DMS53 (cell line): ENCODE results near the gene TRIM8.

Experiments
- DNase-seq: peaks from one replicate; lab custom pipeline; 2025; lab: John Stamatoyannopoulos, UW

Gene TRIM8

DNA sequence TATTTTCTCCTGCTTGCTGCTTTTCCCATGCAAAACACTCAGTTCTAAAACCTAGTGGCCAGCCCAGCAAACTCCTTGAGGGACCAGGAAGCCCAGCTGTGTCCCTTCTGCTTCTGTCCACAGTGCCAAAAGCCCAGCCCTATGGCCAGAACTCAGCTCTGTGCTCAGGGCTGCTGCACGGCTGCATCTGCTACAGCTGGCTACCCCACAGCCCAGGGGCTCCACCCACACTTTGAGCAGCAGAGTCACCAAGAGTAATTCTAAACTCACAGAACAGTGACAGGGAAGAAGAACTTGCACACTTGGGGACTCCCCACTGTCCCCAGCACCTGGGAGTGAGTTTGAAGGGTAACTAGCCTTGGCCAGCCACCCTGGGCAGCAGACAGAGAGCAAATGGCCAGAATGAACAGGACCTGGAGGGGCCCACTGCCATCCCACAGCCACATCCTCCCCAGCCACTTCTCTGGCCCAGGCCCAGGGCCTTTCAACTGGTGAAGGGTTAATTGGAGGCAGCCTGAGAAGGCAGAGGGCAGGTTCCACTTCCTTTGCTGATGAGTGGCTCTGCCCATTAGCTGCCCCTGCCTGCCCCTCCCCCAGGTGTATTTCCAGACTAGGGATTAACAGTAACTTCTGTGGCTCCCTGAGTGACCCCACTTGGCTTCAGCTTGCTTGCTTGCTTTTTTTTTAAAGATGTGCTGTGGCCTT lies 28.1 kb upstream of the TRIM8 start:
- DNase-seq: no peak

DNA sequence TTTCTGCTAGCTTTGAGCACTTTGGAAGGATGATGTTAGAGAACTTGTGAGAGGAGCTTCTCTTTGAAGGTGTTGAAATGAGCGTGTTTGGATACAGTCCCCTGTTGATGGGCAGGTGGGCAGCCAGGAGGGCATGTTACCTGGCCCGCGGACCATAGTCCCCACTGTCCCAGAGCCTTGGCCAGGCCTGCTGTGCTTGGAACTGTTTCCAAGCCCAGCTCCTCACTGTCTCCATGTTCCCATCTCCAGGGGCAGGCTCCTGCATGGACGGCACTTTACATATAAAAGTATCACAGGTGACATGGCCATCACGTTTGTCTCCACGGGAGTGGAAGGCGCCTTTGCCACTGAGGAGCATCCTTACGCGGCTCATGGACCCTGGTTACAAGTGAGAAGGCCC lies 27.2 kb upstream of the TRIM8 start:
- DNase-seq: no peak

DNA sequence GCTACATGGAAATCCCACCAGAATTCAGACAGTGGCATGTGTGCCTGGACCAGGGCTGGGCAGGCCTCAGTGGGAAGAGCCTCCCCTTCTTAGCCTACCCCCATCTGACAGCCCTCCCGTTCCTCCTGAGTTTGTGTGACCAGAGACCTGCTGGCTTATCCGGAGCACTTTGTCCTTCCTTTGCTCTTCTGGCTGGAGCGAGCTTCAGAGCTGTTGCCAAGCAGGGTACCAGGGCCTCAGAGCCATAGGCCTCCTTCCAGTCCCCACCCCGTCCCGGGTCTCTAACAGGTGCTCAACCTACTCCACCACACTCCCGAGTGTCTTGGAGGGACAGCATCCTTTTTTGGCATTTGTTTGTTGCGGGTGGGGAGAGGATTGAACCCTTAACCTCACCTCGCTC lies 26.5 kb upstream of the TRIM8 start:
- no peak for DNase-seq

DNA sequence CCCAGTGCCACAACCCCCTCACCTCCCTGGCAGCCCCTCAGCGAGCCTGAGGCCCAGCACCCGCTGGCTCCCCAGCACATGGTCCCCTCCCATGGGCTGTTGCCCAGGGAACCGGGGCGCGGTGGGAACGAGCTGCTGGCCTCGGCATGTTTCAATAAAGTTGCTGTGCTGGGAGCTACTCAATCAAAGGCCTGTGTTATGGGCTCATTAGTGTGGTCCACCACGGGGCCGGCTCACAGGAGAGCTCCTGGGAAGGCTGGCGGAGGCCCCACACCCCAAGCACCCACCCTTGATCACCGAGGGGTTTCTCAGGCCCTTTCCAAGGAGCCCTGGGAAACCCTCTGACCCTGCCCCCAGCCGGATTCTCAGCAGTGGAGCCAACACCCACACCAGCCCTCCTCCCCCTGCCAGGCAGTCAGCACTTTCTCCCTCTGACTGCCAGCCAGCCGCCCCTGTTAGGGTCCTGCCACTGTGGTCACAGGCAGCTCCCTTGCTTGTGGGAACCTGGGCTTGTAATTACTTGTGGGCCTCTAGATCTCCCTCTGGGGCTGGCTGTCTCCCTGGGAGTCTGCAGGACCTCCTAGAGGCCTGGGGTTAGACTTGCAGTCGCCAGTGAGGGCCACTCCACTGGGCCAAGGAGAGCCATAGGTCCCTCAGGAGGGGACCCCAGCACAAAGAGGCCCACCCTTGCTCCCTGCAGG lies 24.8 kb upstream of the TRIM8 start:
- no peak for DNase-seq

DNA sequence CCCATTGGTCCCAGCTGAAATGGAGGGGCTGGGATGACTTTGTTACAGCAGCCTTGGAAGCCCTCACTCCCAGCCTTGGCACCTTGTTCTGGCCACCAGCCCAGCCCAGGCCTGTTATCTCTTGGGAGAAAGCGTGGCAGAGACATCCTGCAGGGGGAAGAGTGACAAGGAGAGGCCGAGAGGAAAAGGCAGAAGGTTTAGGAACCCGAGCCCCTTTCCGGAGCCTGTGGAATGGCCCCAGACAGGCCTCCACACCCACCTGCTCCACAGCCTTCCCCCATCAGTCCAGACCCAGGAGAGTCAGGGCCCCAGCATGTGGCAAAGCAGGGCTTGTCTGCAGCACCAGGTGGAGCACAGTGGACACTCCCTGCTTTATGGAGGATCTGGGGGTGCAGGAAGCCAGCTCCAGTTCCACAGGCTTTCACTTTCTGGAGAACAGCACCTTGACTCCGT lies 24.1 kb upstream of the TRIM8 start:
- no peak for DNase-seq

DNA sequence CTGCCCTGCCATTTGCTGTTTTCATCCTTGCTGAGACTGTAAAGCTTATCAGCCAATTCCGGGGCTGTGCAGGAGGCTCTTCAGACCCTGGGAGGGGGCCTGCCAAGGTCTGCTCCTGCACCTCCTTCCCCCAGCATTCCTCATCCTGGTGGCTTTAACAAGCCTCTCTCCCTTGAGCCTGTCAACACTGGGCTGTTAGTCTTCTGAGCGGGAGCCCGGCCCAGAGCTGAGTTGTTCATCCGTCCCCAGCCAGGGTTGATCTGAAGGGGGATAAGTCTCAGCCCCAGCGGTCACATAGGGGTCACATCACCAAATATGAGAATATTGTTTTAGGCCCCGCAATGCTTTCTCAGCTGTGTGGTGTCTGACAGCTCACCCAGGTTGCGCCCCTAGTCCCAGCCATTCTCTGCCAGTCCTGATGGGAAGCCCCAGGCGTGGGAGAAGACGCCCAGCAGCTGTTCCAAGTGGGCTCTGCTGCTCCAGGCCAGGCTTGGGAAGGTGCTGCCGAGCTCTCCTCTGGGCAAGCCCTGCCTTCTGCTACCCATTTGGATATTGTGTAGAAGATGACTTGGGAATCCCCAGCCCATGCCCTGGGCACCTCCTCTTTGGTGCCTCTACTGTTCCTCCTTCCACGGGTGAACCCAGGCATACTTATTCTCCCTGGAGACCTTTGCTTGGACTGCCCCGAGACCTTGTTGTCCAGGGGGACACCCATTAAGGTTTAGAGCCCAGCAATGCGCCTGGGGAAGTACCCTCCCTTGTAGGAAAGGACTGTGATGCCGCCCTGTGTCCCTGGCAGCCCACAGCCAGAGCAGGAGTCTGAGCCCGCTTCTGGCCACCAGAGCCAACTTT lies 23.5 kb upstream of the TRIM8 start:
- no peak for DNase-seq

DNA sequence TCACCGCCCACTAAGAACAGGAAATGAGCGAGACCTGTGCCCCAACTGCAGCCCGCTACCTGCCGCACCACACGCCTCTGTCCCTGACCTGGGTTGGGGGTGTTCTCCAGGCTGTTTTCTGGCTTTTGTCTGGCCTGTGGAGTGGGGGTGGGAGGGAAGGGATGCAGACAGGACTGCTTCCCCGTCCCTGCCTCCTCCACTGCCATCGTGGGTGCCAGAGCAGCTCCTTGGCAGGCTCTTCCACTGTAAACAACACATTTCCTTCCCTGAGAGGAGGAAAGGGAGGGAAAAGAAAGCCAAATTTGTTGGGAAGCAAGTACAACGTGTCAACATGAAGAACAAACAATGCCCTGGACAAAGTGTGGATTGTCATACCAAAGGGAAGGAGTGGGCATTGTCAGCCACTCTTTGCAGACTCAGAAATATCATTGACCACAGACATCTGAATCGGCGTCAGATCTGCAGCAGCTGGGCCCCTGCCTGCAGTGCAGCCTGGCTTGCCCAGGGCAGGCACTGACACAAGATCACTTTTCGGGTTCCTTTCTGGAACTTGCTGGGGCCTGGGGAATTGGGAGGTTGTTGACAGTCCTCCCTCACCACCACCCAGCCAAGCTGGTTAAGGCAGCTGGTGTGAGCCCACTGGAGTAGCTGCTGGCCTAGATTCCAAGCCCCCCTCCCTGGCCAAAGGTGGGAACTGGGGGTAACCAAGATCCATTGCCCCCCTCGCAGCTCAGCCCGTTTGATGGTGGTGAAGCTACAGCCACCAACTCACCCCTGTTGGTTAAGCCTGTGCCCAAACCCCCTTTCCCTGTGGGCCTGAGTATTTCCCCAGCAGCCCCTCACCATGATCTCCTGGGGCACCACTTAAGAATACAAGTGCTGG lies 22.6 kb upstream of the TRIM8 start:
- DNase-seq: no peak

DNA sequence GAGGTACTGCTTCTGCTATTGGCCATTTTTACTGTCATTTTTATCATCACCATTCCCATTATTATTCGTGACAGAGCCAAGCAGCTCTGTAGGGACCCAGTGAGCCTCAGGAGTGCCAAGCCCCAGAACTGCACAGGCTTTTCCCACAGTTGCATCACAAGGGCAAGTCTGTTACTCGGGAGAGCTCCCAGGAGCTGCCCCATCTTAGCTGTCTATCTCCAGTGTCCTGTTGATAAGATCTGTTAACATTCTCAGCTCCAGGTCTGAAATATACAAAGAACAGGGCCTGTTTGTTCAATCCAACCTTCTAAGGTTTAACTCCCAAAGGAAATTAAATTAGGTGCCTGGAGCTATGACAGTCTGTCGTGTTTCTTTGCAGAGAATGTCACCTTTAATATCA lies 20.2 kb upstream of the TRIM8 start:
- no peak for DNase-seq

DNA sequence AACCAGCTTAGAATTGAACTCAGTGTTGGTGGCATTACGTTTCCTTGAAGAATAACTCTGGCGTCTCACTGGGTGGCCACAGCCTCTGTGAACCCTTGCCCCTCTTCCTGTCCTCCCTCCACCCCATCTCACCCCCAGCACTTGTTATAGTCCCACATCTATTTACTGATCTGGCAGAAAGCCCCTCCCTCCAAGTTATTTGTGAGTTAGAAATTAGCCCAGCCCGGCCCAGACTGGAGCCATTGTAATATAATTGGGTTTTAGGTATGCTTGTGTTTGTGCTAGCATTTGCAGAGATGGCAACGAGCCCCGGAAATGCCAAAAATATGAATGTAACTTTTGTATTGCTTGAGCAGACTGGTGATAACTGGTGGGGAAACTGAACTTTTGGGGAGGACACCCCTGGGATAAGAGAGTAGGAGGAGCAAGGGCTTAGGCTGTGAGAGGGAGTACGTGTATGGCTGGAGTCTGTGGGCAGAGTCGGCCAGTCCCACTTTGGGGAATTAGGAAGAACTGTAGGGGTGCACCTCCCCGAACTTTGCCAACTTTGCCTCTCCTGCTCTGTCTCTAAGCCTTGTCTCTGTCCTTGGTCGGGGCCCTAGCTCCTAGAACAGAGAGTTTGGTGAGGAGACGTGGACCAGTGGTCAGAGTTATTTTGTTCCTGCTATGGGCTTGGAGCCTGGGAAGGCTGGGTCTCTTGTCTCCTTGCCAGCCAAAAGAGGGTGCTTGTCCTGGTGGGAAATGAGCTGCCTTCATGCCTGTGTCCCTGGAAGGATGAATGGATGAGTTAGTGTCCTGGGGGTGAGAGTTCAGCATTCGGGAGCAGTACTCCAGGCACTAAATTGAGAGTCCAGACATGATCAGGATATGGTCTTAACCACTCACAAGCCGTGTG lies 19.3 kb upstream of the TRIM8 start:
- DNase-seq: no peak

DNA sequence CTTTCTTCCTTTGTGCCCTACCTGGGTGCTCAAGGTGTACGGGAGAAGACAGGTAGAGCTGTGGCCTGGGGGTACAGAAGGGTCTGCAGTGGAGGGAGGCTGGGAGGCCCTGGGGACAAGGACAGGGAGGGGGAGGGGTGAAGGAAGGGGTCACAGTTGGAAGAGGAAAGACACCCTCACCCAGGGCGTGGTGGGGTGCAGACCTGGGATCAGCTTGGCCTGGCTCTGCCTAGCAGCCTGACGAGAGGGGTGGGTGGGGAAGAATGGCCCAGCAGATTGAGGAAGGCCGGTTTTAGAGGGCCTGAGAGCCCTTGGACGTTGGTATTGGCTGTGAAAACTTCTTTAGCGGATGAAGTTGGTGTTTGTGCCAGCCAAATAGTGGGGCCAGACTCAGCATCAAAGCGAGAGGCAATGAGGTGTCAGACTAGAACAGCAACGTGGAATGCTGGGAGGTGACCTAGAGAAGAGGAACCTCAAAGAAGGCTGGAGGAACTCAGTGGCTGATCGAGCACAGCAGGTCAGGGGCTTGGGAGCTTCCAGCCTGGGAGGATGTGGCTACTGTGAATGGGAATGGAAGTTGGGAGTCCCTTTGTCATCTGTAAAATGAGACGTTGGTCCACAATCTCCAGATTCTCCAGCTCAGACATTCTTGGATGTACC lies 18.1 kb upstream of the TRIM8 start:
- DNase-seq: no peak

DNA sequence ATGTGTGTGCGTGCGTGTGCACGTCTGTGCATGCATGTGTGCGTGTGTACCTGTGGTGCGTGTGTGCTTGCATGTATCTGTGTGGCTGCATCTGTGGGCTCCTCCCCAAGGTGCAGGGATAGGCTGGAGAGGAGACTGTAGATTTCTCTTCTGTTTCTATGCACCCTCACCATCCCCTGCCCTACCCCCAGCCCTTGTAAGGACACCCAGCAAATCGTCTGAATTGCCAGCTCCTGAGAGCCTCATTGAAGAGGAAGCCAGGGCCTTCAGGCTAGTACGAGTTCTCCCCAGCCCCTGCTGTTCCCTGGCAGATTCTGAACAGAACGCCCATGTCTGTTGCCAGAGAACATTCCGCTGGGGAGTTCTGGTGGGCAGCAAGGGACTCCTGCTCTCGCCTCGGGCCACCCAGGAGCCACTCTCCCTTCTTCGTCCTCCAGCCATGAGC lies 17.0 kb upstream of the TRIM8 start:
- DNase-seq: no peak

DNA sequence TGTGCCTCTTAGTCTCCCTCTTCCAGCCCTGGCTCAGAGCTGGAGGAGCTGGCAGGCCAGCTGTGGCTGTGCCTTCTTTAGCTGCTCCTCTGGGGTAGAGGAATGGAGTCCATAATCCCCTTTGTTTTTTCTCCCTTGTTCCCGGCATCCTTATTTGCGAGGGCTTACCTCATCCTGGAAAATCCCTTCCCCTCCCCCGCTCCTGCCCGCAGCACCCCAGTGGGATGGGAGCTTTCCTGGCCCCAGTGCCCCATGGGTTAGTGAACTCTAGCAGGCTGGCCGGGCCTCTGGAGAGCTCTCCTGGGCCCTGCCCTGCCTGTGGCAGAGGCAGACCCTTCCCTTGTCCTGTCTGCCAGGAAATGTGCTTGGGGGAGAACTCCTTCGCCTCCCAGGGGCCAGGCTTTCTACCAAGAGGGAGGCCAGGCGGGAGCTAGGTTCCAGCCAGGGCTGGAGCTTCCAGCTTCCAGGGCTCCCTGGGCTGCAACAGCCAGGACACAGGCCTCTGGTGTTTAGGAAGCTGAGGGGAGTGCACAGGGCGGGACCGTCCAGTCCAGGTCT lies 16.5 kb upstream of the TRIM8 start:
- DNase-seq: peak; percentile 68

DNA sequence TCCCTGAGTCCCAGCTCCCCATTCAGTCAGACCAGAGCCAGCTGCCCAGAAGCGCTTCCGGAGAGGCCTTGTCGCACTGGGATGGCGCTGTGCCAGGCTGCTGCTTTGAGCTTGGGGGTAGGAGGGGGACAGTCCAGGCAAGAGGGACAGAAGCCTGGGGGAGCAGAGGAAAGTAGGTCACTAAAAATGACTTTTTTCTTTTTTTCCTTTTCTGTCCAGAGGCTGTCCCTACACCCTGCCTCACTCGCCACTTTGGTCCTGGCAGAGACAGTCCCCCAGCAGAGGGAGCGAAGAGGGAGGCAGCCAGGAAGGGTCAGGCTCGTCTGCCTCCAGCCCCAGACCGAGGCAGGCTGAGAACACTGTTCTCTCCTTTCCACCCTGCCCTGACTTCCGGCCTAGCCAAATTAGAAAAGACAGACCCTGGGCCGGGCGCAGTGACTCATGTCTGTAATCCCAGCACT lies 15.8 kb upstream of the TRIM8 start:
- peak; percentile 17 for DNase-seq

DNA sequence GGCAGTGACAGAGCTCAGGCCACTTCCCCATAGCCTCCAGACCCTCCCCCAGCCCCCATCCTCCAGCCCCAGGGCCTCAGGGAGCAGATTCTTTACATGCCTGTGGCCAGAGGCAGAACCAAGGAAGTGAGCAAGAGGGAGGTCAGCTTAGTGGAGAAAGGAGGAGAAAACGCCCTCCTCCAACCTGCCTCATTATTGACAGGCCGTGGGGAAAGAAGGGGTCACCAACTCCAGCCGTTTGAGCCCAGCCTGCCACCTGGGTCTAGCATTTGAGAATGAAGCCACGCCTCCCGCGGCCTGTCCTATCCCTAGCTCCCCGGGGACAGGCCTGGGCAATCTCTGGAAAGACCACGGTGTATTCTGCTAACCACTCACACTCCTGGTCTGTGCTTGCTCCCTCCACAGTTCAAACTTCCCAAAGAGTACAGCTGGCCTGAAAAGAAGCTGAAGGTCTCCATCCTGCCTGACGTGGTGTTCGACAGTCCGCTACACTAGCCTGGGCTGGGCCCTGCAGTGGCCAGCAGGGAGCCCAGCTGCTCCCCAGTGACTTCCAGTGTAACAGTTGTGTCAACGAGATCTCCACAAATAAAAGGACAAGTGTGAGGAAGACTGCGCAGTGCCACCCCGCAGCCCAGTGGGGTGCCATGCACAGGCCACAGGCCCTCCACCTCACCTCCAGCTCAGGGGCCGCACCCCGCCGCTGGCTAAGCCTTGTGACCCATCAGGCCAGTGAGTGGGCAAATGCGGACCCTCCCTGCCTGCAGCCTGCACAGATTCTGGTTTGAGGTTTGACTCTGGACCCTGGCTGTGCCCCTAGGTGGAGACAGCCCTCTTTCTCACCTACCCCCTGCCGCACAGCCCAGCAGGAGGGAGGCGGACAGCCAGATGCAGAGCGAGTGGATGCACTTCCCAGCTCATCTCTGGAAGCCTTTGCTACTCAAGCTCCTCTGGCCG lies 14.3 kb upstream of the TRIM8 start:
- DNase-seq: no peak

DNA sequence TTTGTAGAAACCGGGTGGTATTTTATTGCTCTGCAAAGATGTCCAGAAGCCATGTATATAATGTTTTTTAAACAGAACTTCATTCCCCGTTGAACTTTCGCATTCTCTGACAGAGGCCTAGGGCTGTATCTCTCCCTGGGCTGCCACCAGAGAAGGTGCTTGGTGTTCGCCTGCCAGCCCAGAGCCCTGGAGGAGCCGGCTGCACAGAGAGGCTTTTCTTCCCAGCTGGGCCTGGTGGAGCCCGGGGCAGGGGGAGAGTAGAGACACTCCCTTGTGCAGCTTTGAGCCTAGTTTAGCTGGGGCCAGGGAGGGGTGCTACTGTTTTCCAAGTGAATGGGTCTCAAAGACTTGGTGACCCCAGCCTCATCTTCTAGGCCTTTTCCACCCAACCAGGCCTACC lies 13.6 kb upstream of the TRIM8 start:
- DNase-seq: no peak

DNA sequence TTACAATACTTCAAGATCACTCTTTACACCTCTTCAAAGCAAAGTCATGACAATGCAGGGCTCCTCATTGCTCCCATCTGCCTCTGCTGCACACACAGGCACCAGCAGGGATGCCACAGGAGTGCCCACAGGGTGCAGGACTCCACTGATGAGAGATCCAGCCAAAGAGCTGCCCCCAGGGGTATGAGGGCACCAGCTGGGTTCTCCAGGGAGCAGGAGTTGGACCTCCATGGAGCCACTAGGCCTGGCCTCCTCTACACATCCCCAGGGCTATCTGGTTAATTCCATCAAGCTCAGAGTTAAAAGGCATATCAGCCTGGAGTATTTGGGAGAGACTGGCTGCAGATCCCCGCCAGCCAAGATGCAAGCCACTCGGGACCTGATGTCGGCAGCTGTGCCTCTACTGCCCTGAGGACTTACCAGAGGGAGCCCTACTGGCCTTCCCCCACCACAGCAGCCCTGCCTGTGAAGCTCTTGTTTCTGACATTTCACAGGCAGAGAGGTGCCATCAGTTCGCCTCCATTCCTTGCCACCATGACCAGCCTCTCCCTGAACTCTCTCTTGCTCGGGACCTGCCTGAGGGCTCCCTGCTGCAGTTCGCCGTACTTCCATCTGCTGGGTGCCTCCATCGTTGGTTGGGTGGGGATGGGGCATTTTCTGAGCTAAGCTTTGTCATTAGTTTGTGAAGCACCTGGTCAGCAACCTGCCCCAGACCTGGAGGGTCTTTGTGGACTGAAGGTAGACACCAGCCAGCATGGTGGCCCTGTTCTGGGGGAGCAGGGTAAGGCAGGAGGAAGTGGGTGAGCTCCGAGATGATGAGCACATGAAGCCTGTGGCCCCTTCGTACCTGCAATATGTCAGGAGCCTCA lies 12.5 kb upstream of the TRIM8 start:
- no peak for DNase-seq

DNA sequence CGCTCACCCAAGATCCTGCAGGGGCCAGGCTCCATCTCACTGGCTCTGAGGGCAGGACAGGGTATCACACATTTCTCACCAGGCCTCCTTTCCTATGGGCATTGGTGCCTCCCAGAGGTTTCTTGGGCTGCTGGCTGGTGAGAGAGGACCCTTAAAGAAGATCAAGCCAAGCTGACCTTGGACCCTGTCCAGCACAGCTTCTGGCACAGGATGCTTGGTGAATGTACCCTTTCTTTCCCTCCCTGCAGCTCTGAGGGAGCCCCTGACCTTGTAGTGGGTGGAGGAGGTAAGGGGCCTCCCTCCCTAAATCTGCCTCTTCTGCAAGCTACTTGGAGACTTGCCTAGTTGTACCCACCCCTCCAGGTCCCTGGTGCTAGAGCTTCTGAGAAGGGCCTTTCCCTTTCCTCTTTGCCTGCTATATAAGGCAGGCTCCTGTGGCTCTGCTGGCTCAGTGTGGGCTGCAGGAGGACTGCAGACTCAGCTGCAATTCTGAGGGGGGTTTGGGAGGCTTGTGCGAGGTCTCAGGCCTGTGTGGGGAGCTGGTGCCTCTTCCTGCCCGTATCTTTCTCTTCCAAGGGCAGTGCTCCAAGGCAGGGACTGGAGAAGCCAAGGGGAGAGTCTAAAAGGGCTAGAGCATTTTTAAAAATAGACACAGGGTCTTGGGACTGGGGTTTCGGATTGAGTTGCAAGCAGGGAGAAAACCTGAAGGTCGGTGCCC lies 11.7 kb upstream of the TRIM8 start:
- no peak for DNase-seq
